GM21825 (cell line): ENCODE measurements around the gene KCNS1.
"Not testable (repeated sequence)": the region's sequence is repeated elsewhere in the genome, so short reads cannot be mapped to it uniquely, and the experiment has no call there.

Experiments used
- ATAC-seq: cut with Tn5 transposase; IDR thresholded peaks from one replicate; pipeline ENCODE4 v1.9.1; 2021; ENCODE audit warnings: mild to moderate bottlenecking, moderate library complexity; ENCODE audit not compliant: unreplicated experiment

Gene KCNS1

DNA sequence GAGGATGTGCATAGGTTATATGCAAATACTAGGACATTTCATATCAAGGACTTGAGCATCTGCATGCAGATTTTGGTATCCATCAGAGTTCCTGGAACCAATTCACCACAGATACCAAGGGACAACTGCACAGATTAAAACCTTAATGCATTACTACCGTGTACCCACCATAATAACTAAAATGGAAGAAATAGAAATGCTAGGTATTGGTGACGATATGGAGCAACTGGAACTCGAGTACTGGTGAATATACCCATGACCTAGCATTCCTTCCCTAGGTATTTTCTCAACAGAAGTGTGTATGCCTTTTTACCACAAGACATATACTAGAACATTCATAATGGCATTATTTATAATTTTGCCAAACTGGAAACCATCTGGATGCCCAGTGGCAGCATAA, 18.5 kb downstream of the KCNS1 start:
- ATAC-seq: no peak

DNA sequence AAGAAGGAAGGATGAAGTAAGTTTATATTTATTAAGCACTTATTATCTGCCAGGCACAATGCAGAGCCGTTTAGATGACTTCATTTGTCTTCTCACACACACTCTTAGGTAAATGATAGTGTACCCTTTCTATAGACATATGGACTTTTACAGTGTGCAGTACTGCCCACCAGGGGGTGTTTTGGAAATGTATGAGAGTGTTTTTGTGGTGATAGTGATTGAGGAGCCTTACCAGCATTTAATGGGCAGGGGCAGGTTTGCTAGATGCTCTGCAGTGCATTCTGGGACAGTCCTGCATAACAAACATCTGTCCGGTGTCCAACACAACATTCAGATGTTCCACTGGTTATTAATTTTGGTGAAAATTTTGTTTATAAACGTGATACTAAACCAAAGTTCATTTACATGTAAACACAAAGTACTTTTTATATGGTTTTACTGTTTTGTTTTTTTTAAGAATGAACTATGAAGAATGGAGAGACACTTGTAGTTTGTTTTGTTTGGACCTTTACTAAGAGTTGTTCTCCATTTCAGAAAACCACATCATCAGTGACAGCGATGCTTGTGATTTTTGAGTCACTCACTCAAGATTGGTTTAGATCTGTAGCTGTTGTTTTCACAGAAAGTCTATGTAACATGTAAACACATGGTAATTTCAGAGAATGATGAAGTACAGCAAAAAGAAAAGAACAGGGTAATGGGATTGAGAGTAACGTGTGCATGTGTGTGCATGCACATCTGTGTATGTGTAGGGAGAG, 19.9 kb downstream of the KCNS1 start:
- ATAC-seq: no peak

DNA sequence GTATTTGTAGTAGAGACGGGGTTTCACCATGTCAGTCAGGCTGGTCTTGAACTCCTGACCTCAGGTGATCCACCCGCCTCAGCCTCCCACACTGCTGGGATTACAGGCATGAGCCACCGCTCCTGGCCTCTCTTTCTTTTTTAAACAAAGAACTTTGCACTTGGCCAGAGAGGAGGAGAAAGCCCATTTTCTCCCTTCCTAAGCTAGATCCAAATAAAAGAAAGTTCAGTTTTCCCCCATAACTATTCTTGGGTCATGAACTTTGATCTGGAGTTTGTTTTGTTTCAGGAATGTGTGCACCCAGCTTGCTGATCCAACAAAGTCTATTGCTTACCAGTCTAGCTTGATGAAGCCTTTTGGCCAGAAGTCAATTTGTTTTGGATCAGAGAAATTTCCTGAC, 23.4 kb downstream of the KCNS1 start:
- ATAC-seq: no peak

DNA sequence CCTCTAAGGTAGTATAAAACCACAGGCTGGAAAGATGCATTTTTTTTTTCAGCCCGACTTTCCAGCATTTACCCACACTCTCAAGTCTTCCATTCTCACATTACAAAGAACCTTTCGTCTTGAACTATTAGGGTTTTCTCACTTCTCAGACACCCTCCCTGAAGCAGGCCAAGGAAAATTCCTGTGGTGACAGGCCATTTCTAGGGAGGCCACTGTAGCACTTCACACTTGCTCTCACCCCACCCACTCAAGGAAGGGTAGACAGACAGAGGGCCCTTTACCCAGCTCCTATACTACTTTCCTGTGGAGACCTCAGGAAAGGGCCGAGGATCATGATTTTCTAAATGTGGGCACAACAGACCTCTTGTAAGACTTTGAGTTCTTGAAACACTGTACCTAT, 27.7 kb downstream of the KCNS1 start:
- ATAC-seq: no peak

DNA sequence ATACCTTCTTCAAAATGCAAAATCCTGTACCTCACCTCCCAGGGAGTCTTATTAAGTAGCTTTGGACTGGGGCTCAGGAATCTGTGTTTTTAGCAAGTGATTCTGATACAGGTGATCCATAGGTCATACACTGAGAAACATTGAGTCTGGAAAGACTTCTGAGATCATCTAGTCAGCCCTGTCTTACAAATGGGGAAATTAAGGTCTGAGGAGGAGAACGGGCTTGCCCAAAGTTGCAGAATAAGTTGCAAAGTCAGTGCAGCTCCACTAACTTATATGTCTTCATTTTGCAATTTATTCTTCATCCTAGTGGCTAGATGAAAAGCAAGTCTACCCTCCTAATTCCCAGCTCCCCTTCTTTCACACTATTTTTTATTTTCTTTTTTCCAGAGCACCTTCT, 28.9 kb downstream of the KCNS1 start:
- no peak for ATAC-seq

DNA sequence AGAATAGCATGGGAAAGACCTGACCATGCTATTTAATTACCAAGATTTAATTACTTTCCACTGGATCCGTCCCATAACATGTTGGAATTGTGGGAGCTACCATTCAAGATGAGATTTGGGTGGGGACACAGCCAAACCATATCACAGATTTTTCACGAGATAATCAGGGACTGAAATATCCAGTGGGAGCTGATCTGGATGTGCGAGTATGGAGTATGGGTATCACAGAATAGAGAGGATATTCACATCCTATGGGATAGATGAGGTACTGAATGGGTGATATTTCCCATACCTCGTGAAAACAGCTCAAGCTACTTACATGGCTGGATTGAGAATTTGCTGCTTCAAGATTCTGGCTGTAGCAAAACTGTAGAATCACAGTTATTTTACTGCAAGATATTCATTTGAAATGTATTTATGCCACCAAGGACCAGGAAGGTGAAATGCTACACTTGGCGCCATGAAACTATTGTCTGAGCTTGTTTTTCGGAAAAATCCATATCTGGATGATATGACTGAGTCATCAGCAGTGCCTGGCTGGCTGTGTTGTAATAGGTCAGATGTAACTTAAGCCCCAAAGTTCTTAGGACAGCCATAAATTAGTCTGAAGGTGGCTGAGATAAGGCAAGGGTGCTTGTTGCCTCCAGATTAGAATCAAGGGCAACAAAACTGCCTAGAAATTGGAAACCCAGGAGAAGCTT, 29.8 kb downstream of the KCNS1 start:
- no peak for ATAC-seq

DNA sequence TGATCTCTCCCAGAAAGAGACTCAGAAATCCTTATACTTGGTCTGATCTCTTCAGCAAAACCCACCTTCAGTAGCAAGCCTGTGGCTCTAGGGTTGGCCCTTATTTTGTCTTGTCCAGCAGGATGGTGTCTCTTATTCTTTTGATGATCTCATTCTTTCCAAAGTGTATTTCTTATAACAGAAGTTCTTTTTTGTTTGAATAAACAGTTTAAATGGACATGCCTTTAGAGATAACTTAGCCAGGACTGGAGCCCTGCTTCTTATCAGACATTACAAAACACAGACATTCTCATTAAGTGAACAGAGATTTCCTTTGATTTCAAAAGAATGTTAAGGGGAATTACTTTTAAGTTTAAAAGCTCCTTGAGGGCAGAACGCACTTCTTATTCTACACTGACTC, 31.7 kb downstream of the KCNS1 start:
- ATAC-seq: no peak

DNA sequence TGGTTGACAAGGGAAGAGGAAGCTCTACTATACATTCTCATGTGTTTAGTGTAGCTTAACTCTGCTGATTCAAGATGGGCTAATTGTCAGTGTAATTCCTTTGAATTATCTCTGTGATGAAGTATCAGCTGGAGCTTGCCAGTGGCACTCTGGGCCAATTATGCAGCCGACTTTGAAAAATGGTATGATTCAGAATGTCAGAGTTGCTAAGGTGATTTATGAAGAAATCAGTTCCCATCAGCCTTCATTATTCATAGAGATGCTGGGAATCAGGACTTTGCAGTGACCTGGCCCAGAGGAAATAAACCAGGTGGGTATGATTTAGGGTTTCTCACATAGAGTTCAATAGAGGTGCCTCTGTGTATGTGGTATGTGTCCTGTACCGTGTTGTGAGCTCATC, 33.4 kb downstream of the KCNS1 start:
- no peak for ATAC-seq

DNA sequence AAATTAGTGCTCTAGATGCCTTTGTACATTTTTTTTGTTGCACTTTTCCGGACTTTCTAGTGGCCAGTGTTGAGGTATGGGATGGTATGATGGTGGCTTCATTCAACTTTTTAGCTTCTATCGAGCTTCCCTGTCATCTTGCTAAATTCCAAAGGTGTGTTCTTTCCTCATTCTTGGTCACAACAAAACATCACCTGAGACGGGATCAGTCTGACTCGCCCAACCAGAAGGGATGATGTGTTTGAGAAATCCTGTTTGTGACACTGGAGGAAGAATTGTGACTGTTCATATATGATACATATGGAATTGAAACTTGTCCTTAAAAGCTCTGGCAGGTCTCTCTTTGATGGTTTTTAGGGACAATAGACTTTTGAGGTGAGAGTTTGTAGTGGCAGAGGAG, 33.8 kb downstream of the KCNS1 start:
- no peak for ATAC-seq

DNA sequence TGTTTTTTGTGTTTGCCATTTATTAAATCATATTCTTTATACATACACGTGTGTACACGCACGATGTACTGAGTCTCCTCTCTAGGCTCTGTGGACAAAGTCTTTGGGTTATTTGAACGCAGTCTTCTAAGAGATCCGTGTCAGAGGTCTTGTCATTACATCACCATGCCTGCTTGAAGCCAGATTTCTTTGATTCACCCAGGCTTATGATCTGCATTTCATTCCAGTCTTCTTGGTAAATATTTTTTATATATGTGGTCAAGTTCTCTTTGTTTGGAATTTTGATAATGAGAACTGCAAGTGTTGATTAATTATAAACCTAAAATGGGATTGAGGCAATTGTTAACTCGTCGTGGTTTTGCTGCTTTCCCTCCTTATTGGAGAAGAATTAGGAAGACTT, 34.6 kb downstream of the KCNS1 start:
- no peak for ATAC-seq

DNA sequence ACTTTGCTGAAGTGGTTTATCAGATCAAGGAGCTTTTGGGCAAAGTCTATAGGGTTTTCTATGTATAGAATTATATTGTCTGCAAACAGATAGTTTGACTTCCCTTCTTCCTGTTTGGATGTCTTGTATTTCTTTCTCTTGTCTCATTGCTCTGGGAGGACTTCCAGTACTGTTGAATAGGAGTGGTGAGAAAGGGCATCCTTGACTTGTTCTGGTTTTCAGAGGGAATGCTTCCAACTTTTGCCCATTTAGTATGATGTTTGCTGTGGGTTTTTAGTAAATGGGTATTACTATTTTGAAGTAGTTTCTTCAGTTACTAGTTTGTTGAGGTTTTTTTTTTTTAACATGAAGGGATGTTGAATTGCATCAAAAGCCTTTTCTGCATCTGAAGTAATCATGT, 36.1 kb downstream of the KCNS1 start:
- ATAC-seq: no peak

DNA sequence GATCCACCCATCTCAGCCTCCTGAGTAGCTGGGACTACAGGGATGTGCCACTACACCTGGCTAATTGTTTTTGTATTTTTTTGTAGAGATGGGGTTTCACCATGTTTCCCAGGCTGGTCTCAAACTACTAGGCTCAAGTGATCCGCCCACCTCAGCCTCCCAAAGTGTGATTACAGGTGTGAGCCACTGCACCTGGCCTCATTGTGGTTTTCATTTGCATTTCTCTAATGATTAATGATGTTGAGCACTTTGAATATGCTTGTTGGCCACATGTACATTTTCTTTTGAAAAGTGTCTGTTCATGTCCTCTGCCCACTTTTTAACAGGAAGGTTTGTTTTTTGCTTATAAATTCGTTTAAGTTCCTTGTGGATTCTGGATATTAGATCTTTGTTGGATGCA, 37.8 kb downstream of the KCNS1 start:
- not testable (repeated sequence) for ATAC-seq

DNA sequence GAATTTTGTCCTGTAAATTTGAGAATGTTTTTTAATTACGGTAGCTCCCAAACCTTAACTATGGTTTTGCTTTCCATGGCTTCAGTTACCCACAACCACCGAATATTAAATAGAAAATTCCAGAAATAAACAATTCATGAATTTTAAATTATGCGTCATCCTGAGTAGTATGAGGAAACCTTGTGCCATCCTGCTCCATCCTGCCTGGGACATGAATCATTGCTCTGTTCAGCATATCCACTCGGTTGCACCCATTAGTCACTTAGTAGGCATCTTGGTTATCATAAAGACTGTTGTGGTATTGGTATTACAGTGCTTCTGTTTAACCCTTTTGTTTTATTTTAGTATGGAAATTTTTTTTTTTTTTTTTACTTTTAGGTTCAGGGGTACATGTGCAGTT, 39.7 kb downstream of the KCNS1 start:
- no peak for ATAC-seq

DNA sequence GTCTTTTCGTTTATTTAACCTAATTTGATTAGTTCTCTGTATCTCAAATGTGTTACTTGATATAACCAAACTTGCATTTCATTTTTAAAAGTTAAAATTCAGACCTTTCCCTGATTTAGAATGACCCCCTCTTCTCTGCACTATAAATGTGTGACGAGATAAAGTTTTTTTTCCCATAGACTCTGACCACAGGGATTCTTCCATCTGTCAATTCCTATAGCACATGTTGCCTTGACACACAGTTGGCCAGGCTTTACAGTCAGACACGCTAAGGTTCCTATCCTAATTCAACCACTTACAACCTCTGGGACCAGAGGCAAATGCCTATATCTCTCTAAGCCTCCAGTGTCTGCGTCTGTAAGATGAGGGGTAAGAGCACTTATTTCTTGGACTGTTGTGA, 40.6 kb downstream of the KCNS1 start:
- ATAC-seq: no peak

DNA sequence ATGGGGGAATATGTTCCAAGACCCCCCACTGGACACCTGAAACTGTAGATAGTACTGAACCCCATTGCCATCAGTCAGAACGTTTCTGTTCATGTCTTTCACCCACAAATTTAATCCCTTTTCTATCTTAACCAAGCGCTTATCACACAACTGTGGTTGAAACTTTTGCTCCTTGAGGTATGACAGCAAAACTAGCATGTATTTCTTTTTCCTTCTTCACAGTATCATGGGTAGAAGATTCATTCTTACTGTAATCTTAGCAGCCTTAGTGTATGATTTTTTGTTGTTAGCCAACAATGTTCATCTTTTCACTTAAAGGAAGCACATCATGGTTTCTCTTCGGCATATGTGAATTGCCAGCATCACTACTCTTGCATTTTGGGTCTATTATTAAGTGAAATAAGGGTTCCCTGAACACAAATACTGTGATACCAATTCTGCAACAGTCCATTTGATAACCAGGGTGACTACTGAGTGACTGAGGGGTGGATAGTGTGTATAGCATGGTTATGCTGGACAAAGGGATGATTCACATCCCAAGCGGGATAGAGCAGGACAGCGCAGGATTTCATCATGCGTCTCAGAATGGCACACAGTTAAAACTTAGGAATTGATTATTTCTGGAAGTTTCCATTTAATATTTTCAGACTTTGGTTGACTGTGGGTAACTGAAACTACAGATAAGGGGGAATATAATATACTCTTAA, 41.8 kb downstream of the KCNS1 start:
- ATAC-seq: no peak

DNA sequence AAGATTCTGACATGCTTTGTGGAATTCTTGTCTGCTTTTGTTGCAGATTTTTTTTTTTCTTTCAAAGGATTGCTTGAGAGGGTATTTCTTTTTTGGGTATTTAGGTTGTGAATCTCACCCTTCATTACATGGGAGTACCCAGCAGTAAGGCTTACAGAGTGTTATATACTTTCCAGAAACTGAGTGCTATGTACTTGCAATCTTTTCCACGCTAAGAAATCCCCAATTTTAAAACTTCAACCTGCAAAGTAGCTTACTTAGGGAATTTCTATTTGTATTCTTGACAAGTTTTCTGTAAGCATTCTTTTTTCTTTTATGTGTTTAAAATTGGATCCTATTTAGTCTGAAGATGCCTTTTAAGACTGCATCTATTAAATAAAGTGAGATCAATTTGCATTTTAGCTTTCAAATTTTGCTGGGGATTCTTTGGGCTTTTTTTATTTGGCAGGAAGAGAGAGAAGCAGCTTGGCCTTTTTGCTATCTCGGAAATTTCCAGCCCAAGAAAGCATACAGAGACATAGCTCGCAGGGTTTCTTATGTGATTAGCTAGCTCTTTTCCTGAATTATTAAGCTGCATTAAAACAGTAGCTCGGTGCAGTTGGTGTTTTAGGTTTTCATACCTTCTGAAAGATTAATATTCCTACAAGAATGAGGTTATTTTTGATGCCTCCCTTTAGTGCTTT, 42.6 kb downstream of the KCNS1 start:
- no peak for ATAC-seq

DNA sequence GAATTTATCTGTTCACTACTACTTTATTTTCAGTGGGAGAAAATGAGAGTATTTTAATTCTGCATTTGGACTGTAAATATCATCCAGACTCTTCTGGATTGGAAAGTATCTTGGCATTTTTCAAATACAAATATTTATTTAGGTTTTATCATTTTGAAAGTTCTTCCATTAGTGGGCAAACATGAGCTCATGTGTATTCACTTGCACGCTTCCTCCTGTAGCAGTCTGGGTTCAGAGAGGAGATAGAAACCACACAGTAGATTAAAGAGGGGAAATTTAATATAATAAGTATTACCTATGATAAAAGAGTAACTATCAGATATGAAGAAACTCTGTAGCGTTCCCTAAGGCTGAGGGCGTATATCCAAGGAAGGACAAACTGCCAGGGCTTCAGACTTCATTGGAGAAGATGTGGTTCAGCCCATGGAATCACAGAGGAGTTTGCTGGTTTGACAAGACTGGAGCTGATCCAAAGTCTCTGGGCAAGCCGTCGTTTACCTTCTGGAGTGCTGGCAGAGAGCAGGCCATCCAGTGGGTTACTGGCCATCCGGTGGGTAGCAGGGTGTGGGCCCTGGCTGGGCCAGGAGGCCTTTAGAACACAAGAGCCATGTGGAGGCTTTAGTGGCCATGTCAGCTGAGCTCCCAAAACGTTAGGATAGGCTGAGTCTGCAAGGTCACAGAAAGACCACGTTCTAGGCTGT, 44.3 kb downstream of the KCNS1 start:
- ATAC-seq: no peak

DNA sequence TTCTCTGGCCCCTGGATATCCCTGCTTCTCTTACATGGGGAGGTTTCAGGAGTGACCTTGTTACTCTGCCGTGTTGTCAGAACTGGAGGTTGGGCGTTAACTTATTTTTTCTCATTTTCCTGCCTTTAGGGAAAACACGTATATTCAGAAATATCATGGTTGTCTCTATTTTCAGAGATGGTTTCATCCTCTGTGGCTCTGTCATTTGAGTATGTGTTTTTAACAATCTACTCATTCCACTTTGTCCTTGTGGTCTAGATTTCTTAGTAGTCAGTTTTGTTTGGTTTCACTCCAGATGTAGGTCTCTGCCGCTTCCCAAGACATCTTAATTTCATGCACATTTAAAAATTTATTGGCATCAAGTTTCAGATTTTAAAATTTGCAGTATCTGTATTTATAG, 45.9 kb downstream of the KCNS1 start:
- ATAC-seq: no peak

DNA sequence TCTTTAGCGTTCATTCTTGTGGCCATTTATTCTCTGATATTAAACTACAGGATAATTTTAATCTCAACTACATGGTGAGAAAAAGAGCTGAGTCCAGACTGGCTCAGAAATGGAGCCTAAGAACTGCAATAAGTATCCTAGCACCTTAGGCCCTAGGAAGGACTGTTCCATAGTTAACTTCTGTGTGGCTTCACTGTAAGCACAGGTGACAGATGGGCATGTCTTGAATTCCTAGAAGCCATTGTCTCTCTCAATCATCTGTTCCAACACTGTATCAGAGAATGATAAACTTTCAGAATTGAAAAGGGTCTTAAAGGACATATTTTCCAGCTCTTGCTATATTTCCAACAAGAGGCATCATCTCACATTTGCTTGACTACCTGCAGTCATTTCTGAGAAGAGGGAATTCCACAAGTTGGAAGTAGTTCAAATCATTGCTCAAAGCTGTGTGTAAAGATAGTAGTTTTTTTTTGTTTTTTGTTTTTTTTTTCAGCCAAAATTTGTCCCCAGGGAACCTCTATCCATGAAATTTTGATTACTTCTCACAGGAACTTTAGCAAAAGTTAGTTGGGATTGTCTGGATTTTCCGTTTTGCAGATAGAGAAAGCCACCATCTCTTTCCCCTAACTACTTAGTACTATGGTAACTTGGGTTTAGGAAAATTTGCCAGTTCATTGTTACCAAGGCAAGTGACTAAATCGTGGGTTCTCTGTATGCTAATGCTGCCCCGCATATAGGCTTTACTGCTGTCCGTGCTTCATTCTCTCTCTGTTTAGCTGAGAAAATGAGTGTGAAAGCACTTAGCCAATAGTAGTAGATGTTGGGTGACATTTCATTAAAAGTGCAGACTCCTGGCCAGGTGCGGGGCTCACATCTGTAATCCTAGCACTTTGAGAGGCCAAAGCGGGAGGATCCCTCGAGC, 47.2 kb downstream of the KCNS1 start:
- no peak for ATAC-seq
